Omental fat pad (tissue), 4 donors: ENCODE measurements around the gene ARL10. TPM values are rescaled to one million over a fixed set of nuclear protein-coding genes. Genes with fewer than 3 reads are reported as not detected.

ENCODE experiments used
- ATAC-seq: fragments of 150-250 bp; one replicate; pipeline ENCODE4 v1.9.1; 2016; ENCODE audit warnings: mild to moderate bottlenecking, moderate library complexity; ENCODE audit not compliant: low FRiP score
- DNase-seq: peaks from one replicate; pipeline ENCODE4 v3.0.0-alpha.2; 2019; ENCODE audit warnings: low spot score
- CTCF ChIP-seq, 3 donors: fragments of 450-650 bp; IDR thresholded peaks; one replicate each; pipeline ENCODE4 v1.5.1; 2016 to 2017; ENCODE audit warnings: antibody characterized with exemption in 3 of 3, mild to moderate bottlenecking in 3 of 3, moderate library complexity in 2 of 3
- total RNA-seq, 4 donors: library from RNA; depleted of rRNA; stranded (reverse); fragments of >200 nt; gene quantifications; one replicate each; pipeline ENCODE4 v1.1.0, GENCODE V29; 2016

The ARL10 gene
- total RNA-seq, 4 donors from 2014 or later, result 4.2 to 12.1 (median 6.7) TPM

- ATAC-seq, result no peak
- no peak for DNase-seq
Observed at GRCh38 chr5:176362233-176362490, 3.1 kb upstream of the ARL10 start.

GRCh38 chr5:176364765-176365350, 429 bp upstream of the ARL10 start:
- TF ChIP-seq CTCF (IDR thresholded peaks at IDR 0.05), result no peak
- DNase-seq, result no peak
- no peak for ATAC-seq

More at GRCh38 chr5:176362233-176362490, 3.1 kb upstream of the ARL10 start:
- TF ChIP-seq CTCF (IDR thresholded peaks at IDR 0.05), result no peak

- TF ChIP-seq CTCF (IDR thresholded peaks at IDR 0.05), result no peak
- no peak for ATAC-seq
- no peak for DNase-seq
Observed at GRCh38 chr5:176366232-176366894, 1.1 kb downstream of the ARL10 start.

GRCh38 chr5:176368726-176369125, 3.4 kb downstream of the ARL10 start:
- no peak for TF ChIP-seq CTCF (IDR thresholded peaks at IDR 0.05)
- no peak for DNase-seq
- no peak for ATAC-seq

- TF ChIP-seq CTCF (IDR thresholded peaks at IDR 0.05), result no peak
- ATAC-seq (no peak), DNase-seq (no peak)
Observed at GRCh38 chr5:176369934-176370711, 4.8 kb downstream of the ARL10 start.

- DNase-seq (no peak), ATAC-seq (no peak)
- no peak for TF ChIP-seq CTCF (IDR thresholded peaks at IDR 0.05)
Observed at GRCh38 chr5:176371621-176372539, 6.6 kb downstream of the ARL10 start.
